Epithelial cell of alveolus of lung (primary cell): Measurements from ENCODE around the gene EIF2AK3. TPM values are rescaled to one million over a fixed set of nuclear protein-coding genes. Genes with fewer than 3 reads are reported as not detected.

Experiments used
- total RNA-seq: library from RNA; depleted of rRNA; stranded (reverse); fragments of >200 nt; gene quantifications from 2 replicates; pipeline ENCODE4 v1.2.1, GENCODE V29; 2015

The EIF2AK3 gene
- 12.5 and 17.0 TPM in 2 replicates for total RNA-seq

DNA sequence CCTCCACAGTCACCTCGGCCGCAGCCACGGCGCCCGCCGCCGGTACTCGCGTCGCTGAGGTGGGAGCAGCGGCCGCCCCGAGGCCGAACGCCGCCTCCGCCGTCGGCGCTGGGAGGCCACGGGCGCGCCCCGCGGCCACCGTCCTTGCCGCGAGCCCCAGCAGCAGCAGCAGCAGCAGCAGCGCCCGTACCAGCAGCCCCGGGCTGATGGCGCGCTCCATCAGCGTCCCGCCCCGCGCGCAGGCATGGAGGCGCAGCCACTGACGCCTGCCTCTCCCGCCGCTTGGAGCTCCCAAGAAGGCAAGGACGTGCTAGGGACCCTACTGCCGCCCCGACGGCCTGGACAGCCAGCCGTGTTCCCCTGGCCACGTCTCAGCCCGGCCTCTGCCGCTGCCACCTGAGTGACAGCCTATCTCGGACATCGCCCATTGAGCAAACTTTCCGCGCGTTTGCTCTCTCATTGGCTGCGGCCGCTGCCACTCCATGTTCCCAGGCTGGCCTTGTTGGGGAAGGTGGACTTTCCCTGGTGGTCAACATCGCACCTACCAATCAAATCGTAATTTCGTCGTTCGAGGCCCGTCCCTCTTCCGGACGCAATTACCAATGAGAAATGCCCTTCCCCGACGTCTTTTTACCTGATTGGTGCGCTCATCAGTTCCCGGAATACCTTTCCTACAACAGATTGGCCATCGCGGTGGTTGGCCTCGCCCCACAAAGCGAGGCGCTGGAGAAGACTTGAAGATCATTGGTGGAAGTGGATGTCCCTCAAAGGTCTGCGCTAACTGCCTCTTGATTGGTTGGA is at the start of gene EIF2AK3:
Gene EIF2AK3, minus strand, starts transcription at position 410 of the 801 bp plus-strand sequence. Its CDS starts 190 bp downstream, at position 220.

Other genes with a start within 250 kb of the EIF2AK3 start
- not detected in 2 replicates for gene FOXI3, start 174.8 kb downstream of the EIF2AK3 start, total RNA-seq
- 3.0 and 5.2 TPM in 2 replicates for gene RPIA, start 64.2 kb upstream of the EIF2AK3 start, total RNA-seq